Astrocyte of the cerebellum (primary cell): Measurements from ENCODE around the gene C17orf107.

ENCODE experiments used
- DNase-seq: peaks from one replicate; pipeline ENCODE4 v3.0.0-alpha.2; 2011; ENCODE audit warnings: low read depth
- H3K4me3 ChIP-seq: 2 replicates; pipeline ENCODE4 v1.5.1; 2011; ENCODE audit warnings: mild to moderate bottlenecking, low read depth, low read length, moderate library complexity
- in situ Hi-C: cut with HindIII; loops from 2 replicates; pipeline ENCODE4 v1.10.0; 2017; ENCODE audit warnings: low sequenced_read_pairs
- TF ChIP-seq, protein P1 (sequence below): IDR thresholded peaks from 2 replicates; pipeline ENCODE4 v1.5.1; 2012; ENCODE audit warnings: low read length, low read depth, moderate library complexity, mild to moderate bottlenecking; ENCODE audit errors: missing control alignments

Gene C17orf107

DNA sequence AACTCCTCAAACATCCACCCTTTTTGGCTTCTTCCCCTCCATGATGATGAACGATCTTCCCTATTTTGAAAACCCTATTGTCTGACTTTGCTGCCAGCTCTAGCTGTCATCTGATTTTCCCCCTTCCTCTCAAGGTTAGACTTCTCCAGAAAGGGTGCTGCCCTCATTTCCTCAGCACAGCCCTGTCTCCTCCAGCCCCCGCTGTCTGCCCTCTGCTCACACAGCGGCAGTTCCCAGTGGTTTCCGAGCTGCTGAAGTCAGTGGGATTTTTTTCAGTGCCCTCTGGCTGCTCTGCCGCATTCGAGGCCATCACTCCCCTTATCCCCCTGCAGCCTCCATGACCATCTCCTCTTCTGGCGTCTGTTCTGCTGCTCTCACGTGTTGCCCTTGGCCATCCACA is 26.6 kb upstream of the C17orf107 start:
- no peak overlapping the region for H3K4me3 ChIP-seq
- in situ Hi-C loops: no loop called here
- DNase-seq: no peak
- TF ChIP-seq, protein P1, sequence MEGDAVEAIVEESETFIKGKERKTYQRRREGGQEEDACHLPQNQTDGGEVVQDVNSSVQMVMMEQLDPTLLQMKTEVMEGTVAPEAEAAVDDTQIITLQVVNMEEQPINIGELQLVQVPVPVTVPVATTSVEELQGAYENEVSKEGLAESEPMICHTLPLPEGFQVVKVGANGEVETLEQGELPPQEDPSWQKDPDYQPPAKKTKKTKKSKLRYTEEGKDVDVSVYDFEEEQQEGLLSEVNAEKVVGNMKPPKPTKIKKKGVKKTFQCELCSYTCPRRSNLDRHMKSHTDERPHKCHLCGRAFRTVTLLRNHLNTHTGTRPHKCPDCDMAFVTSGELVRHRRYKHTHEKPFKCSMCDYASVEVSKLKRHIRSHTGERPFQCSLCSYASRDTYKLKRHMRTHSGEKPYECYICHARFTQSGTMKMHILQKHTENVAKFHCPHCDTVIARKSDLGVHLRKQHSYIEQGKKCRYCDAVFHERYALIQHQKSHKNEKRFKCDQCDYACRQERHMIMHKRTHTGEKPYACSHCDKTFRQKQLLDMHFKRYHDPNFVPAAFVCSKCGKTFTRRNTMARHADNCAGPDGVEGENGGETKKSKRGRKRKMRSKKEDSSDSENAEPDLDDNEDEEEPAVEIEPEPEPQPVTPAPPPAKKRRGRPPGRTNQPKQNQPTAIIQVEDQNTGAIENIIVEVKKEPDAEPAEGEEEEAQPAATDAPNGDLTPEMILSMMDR: no peak

DNA sequence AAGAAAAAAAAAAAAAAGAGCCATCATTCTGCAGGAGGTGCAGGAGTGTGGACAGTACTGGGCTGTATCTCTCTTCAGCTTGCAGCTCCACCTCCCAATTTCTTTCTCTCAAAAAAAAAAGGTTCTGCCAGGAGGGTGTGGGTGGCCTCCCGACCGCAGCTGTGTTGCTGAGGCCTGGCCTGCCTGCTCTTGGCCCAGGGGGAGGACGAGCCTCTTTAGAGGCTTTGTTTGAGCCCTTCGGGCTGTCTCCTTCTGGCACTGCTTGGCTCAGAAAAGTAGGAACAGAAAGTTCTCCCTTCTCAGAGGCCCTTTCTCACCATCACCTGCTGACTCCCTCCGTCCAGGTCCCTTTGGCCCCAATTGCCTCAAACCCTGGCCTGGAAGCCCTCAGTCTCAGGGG is 22.2 kb upstream of the C17orf107 start:
- in situ Hi-C loops: no loop called here
- H3K4me3 ChIP-seq: no peak overlapping the region
- no peak for DNase-seq
- TF ChIP-seq, protein P1: no peak

DNA sequence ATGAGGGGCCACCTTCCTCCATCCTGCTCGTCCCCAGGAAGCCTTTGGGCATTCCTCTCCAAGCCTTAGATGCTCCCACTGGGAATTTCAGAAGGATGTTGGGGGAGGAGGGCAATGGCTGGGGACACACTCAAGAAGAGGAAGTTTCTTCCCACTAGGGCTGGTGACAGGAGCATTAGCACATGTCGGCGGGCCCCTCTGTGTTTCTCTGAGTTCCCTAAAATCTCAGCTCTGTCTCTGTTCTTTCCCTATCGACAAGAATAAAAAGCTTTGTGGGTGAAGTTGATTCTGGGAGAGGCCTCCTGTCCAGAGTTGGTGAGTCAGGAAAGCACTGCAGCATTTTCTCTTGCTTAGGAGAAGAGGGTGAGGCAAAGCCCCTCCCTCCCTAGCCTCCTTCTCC is 19.7 kb upstream of the C17orf107 start:
- DNase-seq: no peak
- TF ChIP-seq, protein P1: no peak
- in situ Hi-C loops: no loop called here
- no peak overlapping the region for H3K4me3 ChIP-seq

DNA sequence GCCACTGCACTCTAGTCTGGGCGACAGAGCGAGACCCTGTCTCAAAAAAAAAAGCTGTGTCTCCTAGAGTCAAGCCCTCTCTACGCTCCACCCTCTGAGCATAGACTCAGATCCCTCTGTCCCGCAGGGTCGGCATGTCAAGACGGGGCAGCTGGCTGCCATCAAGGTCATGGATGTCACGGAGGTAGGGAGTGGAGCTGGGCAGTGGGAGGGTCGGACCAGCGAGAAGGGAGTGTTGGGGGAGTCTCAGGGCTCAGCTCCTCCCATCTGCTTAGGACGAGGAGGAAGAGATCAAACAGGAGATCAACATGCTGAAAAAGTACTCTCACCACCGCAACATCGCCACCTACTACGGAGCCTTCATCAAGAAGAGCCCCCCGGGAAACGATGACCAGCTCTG is 18.5 kb upstream of the C17orf107 start:
- H3K4me3 ChIP-seq: no peak overlapping the region
- TF ChIP-seq, protein P1: no peak
- in situ Hi-C loops: no loop called here
- no peak for DNase-seq

DNA sequence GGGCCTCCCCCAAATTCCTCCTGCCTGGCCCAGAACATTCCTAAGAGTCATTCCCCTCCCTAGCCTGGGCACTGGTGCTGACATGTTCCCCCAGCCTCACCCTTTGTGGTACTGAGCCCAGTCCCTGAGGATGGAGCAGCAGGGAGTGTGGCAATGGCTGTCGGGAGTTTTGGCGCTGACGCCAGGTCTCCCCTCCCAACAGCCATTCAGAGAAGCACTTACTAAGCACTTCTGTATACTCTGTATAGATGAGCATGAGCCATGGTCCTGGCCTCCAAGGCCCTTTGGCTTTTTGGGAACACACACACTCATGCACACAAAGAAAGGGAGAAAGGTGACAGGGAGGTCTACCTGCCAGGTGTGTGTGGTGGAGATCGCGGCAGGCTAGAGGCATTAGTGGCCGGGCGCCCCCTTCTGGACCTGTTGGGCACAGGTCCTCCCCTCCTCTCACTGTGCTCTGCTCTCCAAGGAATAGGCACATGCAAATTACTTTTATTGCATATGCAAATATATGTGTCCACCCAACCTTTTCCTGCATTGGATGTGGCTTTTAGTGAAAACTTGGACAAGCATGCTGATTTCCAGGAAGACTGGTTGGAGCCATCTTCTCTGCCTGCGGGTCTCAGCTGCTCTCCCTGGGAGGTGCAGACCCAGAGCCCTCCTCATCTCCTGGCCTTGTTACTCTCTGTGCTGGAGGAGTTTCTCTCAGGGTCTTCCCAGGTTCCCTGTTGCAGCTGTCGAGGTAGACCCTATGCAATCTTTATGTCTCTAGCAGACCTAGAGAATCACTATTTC is 17.4 kb upstream of the C17orf107 start:
- TF ChIP-seq, protein P1: peak; percentile 81
- in situ Hi-C loops: no loop called here
- H3K4me3 ChIP-seq: no peak overlapping the region
- DNase-seq: no peak

DNA sequence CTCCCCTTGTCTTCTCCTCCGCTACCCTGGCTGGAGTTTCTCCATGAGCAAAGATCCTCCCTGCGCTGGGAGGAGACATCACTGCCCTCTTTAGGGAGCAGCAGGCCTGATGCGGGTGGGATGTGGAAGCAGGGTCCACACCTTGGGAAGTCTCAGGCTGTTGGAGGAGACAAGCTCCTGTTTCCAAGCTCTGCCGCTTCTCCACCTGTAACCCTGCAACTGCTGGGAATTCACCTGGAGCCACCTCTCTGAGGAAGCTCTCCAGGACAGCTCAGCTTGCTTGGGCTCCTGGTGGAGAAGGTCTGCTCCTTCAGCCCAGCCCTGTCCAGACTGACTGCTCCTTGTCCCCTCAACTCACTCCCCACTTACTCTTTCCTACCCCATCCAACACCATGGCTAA is 14.8 kb upstream of the C17orf107 start:
- DNase-seq: no peak
- no peak overlapping the region for H3K4me3 ChIP-seq
- TF ChIP-seq, protein P1: no peak
- in situ Hi-C loops: no loop called here
